Heart left ventricle (tissue), 13 donors: ENCODE results near the gene MRGPRX2.

Experiments
- POLR2A ChIP-seq, 2 donors: fragments of 450-650 bp; IDR thresholded peaks; one replicate each; pipeline ENCODE4 v1.6.1; 2017; ENCODE audit warnings: antibody characterized with exemption in 2 of 2, mild to moderate bottlenecking in 2 of 2, moderate library complexity in 2 of 2
- TF ChIP-seq, protein P1 (sequence below), 12 donors: fragments of 200-600 bp; sonication (generic) in 4 of 12; IDR thresholded peaks; one replicate each; pipeline versions ENCODE4 v1.5.0 to v1.8.0; 2018 to 2022; ENCODE audit warnings: antibody characterized with exemption in 12 of 12, mild to moderate bottlenecking in 5 of 12
- donor health status: ischemic (EF 13 %, LVEDD 7.1; RV severe dilation, severe dysfunction).
- donor health status: DM: no; HTN: yes; CAD: no.
- donor health status: DM: no; HTN: no; CAD: no.
- donor health status: ischemic (EF 25% LVEDD 6.9; RV normal size, moderate dysfunction).
- donor health status: ischemic (EF 25% LVEDD 5.7; RV mildly dilated, moderate dysfunction).
- donor health status: ischemic (EF 35%, LVEDD 5.7; RV mildly dilated, moderate dysfunction).
- donor health status: nonischemic (EF 11% LVEDD 7.7; RV severe dilation, severe dysfunction).
- donor health status: DM: yes; HTN: yes; CAD: no.
- donor health status: PGD.
- donor health status: ischemic (EF 29% LVEDD 5.4; RV normal size, mild dysfunction).
- donor health status: nonischemic (EF 23%, LVEDD 6.1; RV moderate dilation, normal function).

DNA sequence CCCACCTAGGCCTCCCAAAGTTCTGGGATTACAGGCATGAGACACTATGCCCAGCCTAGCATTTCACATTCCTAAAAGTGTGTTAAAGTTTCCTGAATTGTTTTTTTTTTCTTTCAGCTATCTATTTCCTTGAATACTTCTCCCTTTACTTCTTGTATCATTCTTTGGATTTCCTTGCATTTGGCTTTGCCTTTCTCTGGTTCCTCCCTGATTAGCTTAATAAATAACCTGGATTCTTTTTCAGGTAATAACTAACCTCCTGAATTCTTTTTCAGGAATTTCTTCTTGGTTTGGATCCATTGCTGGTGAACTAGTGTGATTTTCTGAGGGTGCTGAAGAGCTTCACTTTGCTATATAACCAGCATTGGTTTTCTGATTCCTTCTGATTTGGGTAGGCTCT lies 47.9 kb downstream of the MRGPRX2 start:
- no peak for TF ChIP-seq POLR2A (IDR thresholded peaks at IDR 0.05)
- TF ChIP-seq, protein P1, sequence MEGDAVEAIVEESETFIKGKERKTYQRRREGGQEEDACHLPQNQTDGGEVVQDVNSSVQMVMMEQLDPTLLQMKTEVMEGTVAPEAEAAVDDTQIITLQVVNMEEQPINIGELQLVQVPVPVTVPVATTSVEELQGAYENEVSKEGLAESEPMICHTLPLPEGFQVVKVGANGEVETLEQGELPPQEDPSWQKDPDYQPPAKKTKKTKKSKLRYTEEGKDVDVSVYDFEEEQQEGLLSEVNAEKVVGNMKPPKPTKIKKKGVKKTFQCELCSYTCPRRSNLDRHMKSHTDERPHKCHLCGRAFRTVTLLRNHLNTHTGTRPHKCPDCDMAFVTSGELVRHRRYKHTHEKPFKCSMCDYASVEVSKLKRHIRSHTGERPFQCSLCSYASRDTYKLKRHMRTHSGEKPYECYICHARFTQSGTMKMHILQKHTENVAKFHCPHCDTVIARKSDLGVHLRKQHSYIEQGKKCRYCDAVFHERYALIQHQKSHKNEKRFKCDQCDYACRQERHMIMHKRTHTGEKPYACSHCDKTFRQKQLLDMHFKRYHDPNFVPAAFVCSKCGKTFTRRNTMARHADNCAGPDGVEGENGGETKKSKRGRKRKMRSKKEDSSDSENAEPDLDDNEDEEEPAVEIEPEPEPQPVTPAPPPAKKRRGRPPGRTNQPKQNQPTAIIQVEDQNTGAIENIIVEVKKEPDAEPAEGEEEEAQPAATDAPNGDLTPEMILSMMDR (IDR thresholded peaks at IDR 0.05), result no peak
